Right ventricle myocardium superior (tissue), 1 donor: Measurements from ENCODE around the gene SFXN4. TPM values are rescaled to one million over a fixed set of nuclear protein-coding genes. Genes with fewer than 3 reads are reported as not detected.
A peak's percentile ranks its signal among the peaks of the same experiment; 100 is the strongest.
"Not testable (repeated sequence)": the region's sequence is repeated elsewhere in the genome, so short reads cannot be mapped to it uniquely, and the experiment has no call there.

ENCODE experiments used
- ATAC-seq: fragments of 200-7000 bp; cut with Tn5 transposase; one replicate; pipeline ENCODE4 v1.9.1; 2020; ENCODE audit warnings: mild to moderate bottlenecking; ENCODE audit not compliant: poor library complexity
- DNase-seq: peaks from one replicate; pipeline ENCODE4 v3.0.0-alpha.2; 2020
- intact Hi-C: fragments of 100-400 bp; cut with DNase I; formaldehyde crosslinking; loops from one replicate; pipeline ENCODE4 v1.11.2; 2022
- total RNA-seq: library from RNA; stranded (reverse); fragmentation: NEBNext Ultra II Directional; extraction: Animal tissue kit (Norgen Biotek cat#: 25700); gene quantifications from one replicate; pipeline ENCODE4 v1.2.1, GENCODE V29; 2021
- donor health status: DM: no; HTN: yes; CAD: no; lungs with severe emphysema.

The SFXN4 gene
- total RNA-seq, 1 donor from 2014 or later: 48.2 TPM

DNA sequence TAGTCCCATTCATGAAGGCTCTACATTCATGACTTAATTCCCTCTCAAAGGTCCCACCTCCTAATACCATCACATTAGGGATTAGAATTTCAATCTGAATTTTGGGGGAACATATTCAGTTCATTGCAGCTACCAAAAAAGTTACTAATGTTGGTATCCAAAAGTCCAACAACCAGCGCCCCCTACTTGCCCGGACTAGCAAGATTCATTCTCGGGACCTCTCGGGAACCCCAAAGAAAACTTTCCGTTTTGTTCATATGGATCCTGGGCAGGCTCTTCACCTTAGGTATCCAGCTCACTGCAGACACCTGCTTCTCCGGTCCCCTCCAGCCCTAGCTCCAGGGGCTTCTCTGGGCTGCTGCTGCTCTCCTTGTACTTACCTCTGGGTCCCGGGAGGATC, 32.9 kb upstream of the SFXN4 start:
- intact Hi-C loops: loop anchor here (2.0 kb wide), 1 partner anchor 246 kb away; no protein-coding TSS in a partner anchor
- no peak for ATAC-seq

DNA sequence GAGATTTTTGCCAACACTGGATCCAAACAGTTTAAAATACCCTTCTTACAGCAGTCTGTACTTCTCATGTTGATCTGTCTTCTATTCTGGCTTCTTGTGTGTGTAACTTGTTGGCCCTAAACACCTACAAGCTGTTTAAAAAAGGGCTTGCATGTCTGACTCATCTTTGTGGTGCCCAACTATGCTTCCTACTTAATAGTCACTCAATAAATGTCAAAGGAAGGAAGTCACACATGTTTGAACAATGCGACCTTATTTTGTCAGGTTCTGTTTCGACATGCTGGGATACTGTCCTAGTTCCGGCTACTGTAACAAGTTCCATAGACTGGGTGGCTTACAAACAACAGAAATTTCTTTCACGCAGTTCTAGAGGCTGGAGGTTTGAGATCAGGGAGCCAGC, 32.4 kb upstream of the SFXN4 start:
- intact Hi-C loops: loop anchor here (2.0 kb wide), 1 partner anchor 247 kb away; no protein-coding TSS in a partner anchor
- DNase-seq (no peak), ATAC-seq (no peak)

More for the DNA sequence above, 32.9 kb upstream of the SFXN4 start:
- no peak for DNase-seq

DNA sequence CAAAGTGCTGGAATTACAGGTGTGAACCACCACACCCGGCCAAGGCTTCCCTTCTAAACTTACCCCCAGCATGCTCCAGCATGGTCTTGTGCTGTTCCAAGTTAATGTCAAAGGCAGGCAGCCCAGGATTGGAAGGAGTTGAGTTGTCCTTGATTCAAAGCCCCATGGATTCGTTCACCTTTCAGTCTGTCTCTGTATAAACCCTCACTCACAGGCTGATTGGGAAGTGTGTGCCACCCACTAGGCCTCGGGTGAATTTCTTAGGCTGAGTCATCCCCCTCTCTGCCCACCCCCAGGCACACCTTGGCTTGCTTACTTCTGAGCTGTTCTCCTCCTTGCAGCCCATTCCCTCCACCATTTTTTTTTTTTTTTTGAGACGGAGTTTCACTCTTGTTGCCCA, 26.4 kb upstream of the SFXN4 start:
- intact Hi-C loops: no loop called here
- ATAC-seq (no peak), DNase-seq (no peak)

DNA sequence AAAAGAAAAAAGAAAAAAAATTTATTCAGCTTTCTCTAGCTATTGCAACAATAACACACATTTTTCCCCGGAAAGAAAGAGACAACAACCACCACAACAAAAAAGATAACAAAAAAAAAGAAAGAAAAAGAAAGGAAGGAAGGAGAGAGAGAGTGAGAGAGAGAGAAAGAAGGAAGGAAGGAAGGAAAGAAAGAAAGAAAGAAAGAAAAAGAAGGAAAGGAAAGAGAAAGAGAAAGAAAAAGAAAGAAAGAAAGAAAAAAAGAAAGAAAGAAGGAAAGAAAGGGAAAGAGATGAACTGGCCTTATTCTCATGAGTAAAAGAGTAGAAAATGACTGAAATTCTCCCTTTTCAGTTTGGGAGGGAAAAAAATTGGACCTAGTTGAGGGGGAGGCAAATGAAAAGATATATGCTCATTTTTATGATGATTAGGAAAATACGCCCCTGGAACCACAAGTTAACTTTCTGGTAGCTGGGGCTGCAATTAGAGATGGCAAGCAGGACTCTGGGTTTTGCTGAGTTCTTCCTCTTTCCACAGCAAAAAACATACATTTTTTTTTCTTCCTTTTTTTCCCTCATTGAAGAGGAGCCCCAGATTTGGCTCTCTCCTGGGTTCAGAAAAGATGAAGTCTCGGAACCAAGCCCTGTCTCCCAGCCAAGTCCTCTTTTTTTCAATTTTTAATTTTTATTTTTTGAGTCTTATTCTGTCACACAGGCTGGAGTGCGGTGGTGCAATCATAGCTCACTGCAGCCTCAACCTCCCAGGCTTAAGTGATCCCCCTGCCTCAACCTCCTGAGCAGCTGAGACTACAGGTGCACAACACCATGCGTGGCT, 25.7 kb upstream of the SFXN4 start:
- intact Hi-C loops: no loop called here
- no peak for DNase-seq
- ATAC-seq: no peak

DNA sequence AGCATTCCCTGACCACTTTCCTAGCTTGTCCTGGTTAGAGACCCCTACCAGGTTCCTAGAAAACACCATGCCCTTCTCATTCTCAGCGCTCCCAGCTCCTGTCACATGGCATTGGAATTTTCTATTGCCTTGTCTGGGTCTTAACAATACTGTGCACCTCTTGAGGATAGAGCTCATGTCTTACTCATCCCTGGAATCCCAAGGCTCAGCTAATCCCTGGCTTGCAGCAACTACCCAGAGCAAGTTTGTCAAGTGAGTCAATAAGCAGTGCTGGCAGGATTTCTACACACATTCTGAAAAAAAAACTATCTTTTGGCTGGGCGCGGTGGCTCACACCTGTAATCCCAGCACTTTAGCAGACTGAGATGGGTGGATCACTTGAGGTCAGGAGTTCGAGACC, 24.8 kb upstream of the SFXN4 start:
- no peak for ATAC-seq
- intact Hi-C loops: no loop called here
- no peak for DNase-seq

DNA sequence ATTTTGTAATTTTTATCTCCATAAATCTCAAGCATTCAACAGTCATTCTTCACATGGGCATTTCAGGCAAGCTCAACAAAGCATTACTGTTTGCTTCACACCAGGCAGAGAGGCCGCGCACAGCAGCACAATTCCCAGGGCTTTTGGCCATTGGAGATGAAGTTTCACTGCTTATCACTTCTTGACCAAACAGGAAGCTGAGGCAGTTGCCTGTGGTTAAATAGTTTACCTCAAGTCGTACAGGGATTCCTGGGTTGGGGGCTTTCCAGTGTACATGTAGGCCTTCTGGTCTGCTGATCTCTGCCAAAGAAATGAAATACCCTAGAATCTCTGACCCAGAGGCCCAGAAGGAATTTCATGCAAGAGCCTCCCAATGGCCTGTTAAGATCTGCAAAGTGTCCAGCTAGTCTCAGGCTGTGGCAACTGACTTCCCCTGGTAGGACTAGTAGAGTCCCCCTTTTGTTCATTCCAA, 24.3 kb upstream of the SFXN4 start:
- DNase-seq: no peak
- ATAC-seq: no peak
- intact Hi-C loops: no loop called here

DNA sequence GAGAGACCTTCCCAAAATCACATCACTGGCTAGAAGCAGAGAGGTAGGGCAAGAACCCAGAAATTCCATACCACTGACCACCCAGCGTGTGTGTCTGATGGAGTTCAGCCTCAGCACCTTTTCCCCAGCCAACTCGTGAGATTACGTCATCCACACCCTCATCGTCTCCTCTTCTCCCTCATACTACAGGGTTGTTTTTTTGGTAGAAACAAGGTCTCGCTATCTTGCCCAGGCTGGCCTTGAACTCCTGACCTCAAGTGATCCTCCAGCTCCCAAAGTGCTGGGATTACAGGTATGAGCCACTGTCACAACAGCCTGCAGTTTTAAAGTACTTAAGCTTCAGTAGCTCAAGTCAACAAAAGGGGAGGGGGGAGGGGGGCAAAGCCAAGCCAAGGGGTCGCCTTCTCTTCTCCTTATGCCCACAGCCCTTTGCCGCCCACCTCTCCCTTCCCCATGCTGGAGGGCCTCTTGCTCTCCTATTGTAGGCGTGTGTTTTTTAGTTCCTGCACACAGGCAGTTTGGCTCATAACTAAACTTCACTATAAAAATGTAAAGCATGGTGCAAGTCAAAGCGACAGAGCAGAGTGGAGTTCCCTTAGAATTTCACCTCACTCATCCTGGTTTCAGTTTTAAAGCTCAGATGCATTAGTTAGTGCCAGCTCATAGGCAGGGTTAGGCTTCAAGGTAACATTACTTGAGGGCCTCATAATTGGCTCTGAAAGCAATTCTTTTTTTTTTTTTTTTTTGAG, 18.3 kb upstream of the SFXN4 start:
- no peak for ATAC-seq
- intact Hi-C loops: no loop called here
- no peak for DNase-seq

DNA sequence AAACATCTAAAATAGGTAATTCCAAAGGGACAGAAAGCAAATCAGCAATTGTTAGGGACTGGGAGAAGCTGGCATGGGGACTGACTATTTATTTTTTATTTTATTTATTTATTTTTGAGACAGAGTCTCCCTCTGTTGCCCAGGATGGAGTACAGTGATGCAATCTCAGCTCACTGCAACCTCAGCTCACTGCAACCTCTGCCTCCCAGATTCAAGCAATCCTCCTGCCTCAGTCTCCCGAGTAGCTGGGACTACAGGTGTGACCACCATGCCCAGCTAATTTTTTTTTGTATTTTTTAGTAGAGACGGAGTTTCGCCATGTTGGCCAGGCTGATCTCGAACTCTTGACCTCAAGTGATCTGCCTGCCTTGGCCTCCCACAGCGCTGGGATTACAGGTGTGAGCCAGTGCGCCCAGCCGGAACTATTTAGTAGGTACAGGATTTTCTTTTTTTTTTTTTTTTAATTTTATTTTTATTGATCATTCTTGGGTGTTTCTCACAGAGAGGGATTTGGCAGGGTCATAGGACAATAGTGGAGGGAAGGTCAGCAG, 15.4 kb upstream of the SFXN4 start:
- DNase-seq, ATAC-seq, intact Hi-C loops: not testable (repeated sequence)

DNA sequence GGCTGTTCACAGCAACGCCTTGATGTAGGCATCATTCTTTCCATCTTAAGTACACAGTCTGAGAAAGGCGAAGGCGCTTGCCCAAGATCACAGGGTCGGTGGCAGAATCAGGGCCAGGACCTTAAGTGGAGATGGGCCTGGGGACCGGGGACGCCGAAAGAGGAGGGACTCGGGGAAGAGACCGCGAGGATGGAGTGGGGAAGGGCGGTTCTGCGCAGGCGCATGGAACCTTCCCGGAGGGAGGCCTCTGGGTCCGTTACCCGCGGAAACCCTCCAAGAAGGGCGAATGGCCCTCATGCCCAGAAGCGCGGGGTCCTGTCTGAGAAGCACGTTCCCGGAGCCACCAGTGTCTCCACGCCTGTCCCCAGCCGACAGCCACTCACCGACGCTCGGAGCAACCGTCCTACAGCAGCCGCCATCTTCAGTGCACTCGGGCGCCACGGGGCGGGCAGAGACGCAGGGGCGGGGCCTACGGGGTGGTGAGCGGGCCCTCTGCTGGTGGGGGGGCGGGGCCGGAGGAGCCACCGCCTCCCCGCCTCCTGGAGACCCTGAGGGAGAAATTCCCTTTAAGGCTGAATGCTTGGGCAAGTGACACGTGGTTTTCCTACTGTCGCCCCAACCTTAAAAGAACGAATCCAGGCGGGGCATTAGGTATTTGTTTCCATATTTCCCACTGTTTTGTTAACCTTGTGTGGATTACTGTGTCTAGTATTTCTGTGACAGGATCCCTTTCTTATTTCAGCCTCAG, 13.0 kb upstream of the SFXN4 start, which contains the start of gene PRDX3:
Gene PRDX3, minus strand, starts transcription at position 441 of the 748 bp plus-strand sequence. Its CDS starts 22 bp downstream, at position 419.
- intact Hi-C loops: no loop called here
- peak; percentile 100 for ATAC-seq
- peak; percentile 97 for DNase-seq

DNA sequence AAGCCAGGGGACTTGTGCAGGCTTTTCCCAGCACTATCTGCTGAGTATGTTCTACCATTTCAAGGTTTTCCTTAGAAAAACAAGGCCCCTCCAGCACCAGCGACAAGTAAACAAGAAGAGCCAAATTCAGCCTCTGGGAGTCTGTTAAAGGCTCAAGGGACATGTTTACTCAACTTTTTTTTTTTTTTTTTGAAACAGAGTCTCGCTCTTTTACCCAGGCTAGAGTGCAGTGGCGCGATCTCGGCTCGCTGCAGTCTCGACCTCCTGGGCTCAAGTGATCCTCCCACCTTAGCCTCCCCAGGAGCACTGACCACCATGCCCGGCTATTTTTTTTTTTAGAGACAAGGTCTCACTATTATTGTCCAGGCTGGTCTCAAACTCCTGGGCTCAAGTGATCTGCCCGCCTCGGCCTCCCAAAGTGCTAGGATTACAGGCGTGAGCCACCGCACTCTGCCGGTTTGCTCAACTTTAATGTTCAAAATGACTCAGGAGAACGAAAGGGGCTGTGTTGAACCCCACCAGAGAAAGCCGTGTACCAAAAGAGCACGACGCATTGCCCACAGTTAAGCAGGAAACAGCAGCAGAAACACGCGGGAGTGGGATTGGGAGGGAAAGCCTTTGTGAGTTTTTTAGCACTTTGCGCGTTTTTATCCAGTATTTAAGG, 12.3 kb upstream of the SFXN4 start:
- DNase-seq: no peak
- no peak for ATAC-seq
- intact Hi-C loops: no loop called here

DNA sequence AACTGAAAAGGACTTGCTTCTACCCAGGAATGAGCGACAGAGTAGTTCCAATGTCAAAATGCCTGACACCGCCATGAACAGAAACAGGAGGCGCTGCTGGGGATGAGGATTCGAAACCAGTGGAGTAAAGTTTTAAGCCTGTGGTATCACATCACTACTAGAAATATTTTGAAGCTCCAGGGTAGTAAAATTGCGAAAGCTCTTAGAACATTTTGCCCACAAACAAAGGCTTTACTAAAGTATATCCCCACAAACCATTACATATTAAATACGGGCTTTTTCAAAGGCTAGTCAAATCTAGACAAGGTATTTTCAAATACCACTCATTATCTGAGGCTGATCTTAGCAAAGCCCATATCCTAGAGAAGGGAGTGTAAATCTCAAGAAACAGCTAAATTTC, 10.7 kb upstream of the SFXN4 start:
- no peak for ATAC-seq
- intact Hi-C loops: no loop called here
- no peak for DNase-seq

DNA sequence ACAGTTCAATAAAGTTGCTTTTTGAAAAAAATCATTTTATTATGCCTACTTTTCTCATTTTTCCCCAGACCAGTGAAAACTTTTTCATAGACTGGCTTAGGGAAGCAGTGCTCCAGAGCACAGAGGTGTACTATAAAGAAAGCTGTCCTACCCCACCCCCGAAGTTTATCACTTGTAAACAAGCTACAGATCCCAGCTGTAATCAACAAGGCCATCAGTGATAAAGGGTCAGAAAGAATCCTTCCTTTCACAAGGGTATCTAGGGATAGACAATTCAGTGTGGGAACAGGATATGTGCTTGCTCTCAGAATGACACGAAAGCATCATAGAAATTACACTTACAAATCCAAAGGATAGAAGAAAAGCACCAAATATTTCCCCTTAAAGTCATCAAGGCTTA, 8.6 kb upstream of the SFXN4 start:
- intact Hi-C loops: no loop called here
- ATAC-seq (no peak), DNase-seq (no peak)

DNA sequence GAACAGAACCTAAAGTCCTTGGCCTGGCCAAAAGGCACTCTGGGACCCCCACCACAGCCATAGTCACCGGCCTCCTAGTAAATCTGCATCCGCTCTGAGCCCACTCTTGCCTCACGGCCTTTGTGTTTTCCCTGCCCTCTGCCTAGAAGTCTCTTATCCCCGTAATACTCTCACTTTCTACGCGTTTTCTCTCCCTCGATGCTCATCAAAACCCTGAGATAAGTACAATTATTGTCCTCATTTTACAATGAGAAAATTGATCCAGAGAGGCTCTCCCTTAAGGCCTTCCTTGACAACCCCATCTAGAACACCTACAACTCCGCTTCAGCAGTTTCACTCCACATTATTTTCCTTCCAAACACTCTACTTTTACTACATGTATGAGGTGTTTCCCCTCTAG, 1.5 kb upstream of the SFXN4 start:
- ATAC-seq: no peak
- intact Hi-C loops: no loop called here
- no peak for DNase-seq

DNA sequence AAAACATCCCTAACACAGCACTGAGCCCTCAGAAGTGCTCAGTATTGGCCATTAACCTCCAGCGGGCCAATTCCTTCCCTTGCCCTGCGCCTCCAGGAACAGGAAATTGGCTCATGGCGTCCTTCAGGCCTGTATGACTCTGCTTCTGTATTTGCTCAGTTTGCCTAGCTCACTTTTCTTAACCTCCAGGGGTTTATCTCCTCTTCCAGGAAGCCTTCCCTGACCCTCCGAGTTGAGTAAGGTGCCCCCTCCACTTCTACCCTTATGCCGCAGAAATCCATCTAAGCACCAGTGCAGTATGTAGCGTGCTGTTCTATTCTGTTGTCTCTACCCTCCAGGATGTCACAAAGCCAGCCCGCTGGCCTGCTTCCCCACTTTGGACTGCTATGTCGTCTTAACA, 1.1 kb upstream of the SFXN4 start:
- DNase-seq: no peak
- intact Hi-C loops: no loop called here

DNA sequence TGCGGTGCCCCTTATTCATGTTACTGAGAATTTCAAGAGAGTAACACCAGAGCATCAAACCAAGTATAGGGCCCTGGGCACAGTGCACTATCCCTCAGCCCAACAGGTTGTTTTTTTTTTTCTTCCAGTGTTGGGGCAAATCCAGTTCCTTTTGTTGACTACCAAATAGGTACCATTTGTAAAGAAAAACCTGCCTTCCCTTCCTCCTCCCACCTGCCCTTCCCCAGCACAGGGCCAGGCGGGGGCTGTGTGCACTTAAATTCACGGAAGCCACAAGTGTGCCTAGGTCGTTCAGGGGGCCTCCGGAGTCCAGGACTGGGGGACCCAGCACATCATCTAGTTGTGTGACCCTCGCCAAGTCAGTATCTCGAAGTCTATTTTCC, 595 bp upstream of the SFXN4 start:
- intact Hi-C loops: no loop called here
- ATAC-seq (no peak), DNase-seq (no peak)

More for the DNA sequence above, 1.1 kb upstream of the SFXN4 start:
- no peak for ATAC-seq

DNA sequence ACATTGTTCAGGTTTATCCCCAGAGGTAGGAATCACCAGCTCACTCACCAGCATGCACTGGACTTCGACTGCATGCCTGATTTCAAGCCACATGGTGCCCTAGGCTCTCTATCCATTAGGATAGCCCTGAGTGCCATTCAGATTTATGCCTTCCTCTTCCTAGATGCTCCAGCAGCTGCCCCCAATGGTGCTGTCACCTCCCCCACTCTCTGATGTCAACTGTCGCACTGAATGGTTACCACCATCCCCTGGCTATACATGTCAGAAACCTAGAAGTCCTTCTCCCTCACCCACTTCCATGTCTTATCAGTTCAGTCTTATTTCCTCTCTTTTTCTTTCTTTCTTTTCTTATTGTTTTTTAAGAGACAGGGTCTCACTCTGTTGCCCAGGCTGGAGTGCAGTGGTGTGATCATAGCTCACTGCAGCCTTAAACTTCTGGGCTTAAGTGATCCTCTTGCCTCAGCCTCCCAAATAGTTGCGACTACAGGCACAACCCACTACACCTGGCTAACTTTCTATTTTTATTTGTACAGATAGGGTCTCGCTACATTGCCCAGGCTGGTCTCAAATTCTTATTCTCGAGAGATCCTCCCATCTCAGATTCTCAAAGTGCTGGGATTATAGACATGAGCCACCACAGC, 2.9 kb downstream of the SFXN4 start:
- intact Hi-C loops: no loop called here
- DNase-seq (no peak), ATAC-seq (no peak)

DNA sequence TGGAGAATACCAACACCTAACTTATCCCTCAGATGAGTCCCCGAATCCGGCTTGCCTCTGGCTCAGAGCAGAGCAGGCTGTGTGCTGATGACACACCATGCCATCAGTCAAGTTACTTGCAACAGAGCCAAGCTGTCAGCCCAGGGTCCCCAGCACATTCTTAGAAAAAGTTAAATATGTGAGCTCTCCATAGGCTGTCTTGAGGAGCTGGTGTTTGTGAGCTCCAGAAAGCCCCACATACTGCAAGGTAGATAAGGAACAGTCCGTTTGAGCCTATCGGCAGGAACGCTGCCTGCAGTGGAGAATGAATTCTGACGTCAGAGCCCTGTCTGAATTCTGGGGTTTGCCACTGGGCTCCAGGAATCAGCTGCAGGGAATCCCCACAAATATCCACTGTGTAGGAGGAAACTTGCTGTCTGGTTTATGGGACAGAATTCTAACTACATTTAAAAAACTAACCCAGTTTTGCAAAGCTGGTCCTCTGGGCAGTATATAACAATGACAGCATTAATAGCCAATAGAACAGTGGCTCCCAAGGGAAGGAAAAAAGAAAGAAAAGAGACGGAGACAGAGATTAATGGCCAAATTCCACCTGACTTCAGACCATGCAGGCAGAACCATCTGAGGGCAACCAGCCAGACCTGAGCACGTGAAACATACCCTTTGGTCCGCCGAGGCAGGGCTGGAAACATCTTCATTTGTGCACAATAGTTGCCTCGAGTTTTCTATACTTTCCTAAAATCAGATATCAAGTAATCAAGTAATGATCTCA, 3.6 kb downstream of the SFXN4 start:
- DNase-seq: no peak
- ATAC-seq: no peak
- intact Hi-C loops: no loop called here
